AG08395 (cell line): ENCODE measurements around the gene MRPS27.
A peak's percentile ranks its signal among the peaks of the same experiment; 100 is the strongest.

Experiments used
- DNase-seq: peaks from one replicate; pipeline ENCODE4 v3.0.0; 2012; ENCODE audit warnings: mixed read lengths, low spot score

MRPS27 gene

DNA sequence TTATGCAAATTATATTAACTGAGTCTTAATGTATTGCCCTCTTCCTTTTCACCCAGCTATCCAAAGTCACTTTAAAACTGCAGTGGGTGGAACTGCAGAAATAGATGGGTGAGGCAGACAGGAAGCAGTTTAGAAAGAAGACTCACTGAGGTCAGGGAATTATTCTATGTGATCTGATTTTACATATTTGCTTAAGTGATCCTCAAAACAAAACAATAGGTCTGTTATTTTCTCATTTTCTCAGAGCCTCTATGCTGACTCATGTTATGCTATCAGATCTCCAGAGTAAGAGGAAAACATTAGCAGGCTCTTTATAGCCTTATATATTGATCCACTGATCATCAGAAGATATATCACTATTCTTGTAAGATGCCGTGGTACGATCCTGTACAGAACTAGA lies 63.5 kb downstream of the MRPS27 start:
- no peak for DNase-seq

- no peak for DNase-seq
These were observed 64.4 kb downstream of the MRPS27 start for GRCh38 chr5:72255670-72256069.

DNA sequence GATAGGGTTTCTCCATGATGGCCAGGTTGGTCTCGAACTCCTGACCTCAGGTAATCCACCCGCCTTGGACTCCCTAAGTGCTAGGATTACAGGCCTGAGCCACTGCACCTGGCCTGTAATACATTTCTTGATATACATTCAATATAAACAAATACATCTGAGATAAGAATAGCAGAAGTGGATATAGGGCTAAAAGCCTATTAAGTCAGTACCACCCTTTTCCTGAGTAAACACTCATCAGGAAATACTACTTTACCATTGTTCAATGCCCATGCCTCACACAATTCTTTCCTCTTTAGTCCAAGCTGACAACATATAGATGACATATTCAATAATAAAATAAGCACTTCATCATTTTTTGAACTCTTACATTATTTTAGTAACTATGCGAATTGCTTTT lies 64.8 kb downstream of the MRPS27 start:
- no peak for DNase-seq

DNA sequence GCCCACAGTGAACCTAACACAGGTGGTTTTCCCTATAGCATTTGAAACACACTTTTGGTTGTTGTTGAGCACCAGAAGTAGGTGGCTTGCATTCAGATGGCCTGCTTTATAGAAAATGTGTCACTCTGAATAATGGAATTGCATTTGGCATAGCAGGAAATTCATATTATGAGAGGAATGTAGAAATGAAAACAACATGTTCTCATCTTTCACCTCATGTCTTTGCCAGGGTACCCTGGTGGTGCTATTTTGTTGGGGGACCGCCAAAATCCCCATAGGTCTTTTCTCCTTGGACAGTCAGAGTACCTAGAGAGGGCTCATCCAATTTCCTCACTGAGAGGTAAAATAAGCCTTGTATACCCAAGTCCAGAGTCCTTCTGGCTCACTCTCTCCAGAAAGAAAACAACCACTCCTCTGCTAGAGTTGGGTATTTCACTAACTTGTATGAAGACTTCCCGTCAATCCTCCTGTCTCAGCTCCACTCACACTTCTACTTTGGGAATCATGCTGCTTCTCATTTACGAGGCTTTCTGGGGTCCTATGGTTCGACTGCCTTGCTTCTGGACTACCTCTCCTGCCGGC lies 67.4 kb downstream of the MRPS27 start:
- DNase-seq, result peak; percentile 15

- no peak for DNase-seq
These were observed 68.0 kb downstream of the MRPS27 start for GRCh38 chr5:72252008-72252407.

GRCh38 chr5:72251386-72251785 lies 68.7 kb downstream of the MRPS27 start:
- DNase-seq, result no peak

- peak; percentile 89 for DNase-seq
These were observed 71.5 kb downstream of the MRPS27 start for GRCh38 chr5:72248410-72248981.

DNA sequence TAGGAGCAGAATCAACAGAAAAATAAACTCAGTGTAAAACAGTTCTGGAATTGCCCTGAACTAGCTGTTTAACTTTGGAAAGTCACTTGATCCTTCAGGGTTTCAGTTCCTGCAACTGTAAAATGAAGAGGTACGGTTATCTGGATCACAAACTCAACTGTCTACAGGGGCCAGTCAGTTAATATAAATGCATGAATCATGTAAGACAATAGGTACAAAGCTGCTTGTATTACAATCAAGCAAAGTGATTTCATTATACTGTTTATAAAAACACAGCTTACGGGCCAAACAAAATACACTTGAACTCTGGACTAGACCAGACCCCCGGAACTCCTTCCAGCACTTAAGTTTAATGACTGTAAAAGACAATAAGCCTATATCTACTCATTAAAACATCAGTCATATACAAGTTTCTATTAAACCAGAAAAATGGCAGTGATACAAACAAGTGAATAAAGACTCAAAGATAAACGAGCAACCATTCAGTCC lies 73.0 kb downstream of the MRPS27 start:
- no peak for DNase-seq

DNA sequence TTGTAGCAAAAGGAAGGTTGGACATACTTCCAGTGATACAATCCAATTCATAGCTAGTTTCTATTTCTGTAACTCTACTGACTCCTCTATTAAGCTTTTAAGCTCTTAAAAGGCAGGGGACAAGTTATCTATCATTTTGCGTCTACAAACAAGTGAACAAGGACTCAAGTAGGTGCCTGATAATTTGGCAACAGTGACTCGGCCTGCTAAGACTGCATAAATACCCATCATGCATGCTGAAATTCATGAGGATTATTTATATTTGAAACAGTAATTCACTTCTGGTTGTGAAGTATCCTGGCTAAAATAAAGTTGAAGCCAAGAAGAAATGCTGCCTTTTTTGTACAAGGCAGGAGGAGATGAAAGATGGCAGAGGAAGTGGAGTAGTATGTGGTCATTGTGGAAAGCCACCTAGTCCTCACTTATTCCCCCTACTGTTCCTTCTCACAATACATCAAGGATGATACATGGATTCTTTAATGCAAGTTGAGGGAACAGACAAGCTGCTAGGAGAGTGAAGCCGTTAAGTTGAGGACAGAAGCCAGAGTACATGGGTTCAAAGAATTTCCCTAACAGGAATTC lies 74.0 kb downstream of the MRPS27 start:
- DNase-seq, result no peak

DNA sequence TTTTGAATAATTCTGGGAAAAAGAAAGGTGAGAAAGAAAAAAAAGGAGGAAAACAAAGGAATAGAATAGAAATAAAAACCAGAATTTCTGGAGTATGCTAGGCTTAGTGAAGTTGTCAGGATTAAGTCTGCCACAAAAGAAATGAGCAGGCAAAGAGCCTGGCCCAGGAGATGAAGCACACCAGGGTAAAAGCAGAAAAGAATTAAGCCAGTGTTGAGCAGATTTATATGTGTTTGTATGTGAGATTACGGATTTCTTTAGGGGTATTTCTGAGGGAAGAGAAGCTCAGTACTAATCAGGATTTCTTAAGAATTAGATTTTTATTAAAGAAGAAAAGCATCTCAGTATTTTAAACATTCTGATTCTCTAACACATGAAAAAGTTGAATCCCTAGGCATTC lies 74.5 kb downstream of the MRPS27 start:
- DNase-seq, result no peak

- DNase-seq, result peak; percentile 59
These were observed 75.1 kb downstream of the MRPS27 start for GRCh38 chr5:72244862-72245371.

DNA sequence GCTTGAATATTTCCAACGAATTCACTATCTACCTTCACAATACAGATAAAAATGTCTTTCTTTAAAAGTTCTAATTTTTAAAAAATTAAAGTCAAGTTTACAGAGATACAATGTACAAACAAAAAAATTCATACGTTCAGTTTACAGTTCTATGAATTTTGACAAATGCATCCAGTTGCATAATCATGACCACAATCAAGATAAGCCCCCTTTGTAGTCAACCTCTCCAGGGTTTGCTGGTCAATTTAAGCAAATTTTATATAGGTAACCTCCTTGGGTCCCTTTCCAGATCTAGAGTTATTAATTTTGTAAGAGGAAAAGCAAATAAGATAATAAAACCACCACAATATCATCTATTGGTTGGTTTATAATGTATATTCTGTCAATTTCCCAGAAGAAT lies 76.3 kb downstream of the MRPS27 start:
- DNase-seq, result no peak

DNA sequence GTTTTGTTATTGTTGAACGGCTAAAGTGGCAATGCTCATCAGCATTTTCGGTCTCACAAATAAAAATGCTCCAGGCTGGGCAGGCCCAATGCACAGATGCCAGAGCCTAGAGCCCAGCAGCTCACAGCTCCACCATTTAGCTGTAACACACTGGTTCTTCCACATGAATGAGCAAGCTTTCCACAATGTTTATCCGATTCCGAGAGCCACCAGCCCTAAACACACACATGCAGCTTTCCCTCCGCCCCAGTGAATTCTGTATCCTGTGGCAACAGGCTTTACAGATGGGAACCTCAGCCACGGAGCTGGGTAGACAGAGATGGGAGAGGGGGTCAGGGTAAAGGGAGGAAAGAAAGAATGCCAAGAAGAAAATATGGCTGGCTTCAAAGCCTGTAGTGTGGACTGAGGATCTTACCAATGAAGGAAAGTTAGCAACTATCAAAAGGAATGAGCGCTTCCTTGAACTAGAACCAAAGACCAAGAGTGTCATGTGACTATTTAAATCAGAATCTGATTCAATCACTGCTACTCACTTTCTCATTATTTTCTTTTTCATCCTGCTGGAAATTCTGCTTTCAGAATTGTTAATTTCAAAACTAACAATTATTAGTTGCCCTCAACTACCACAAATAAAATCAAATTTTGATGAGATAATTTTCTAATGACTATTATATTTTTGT lies 77.1 kb downstream of the MRPS27 start:
- DNase-seq, result no peak

DNA sequence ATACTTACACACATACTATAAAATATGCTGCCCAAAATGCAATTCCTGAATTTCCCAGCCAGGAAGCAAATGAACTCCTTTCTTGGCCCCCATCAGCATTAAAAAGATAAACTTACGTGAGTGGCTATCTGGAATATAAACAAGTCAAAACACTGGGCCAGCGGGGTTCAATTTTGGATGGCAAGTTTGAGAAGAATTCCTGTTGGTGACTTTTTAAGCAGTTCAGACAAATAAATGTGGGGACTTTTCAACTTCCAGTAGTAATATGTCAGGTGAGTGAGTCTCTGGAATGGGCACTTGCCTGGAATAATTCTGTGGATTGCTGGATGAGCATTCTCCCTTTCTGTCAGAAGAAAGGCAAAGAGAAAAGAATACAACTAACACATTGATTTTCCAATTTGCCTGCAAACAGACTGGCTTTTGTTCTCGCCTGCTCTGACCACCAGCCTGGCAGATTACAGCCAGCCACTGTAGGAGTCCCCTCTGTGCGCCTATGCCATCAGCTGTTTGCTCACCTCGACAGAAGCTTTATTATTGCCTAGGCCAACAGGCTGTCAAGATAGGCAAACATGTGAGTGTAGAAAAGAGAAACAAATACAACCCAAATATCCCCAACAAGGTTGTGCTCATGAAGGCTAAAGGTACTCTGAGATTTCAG lies 78.6 kb downstream of the MRPS27 start:
- DNase-seq, result no peak

GRCh38 chr5:72238712-72239445 lies 81.2 kb downstream of the MRPS27 start:
- no peak for DNase-seq

GRCh38 chr5:72237879-72238278 lies 82.2 kb downstream of the MRPS27 start:
- no peak for DNase-seq

DNA sequence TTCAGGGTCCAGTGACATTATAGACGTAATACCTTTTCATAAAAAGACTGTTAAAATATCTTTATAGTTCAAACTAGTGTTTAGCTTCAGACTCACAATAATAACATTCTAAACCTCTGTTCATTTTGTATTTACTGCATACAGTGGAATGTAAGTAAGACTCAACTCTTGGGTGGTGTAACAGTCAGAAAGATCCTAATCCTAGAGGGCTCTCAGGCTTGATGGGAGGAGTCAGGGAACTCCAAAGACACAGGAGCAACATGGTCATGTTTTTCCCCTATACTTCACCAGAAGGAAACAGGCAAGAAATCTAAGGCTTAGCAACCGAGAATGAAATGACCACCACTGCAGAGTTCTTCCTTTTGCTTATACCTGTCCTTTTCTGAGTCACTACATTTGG lies 82.6 kb downstream of the MRPS27 start:
- no peak for DNase-seq

DNA sequence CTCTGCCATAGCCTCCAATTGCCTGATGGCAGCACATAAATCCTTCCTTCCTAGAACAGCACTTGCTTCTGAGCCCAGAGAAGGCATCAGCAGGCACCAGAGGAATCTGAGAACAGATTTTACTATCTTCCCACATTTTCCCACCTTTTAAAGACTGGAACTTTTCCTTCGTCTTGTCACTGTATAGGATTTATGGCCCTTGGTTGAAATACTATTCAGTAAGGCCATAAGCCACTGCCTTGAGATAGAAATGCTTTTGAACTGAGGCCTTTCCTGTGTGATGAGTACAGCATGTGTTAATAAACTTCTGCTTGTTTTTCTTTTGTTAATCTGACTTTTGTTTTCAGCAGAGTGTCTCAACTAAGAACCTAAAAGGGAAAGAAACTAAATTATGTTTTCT lies 84.3 kb downstream of the MRPS27 start:
- no peak for DNase-seq

- DNase-seq, result no peak
These were observed 85.2 kb downstream of the MRPS27 start for GRCh38 chr5:72234868-72235267.

DNA sequence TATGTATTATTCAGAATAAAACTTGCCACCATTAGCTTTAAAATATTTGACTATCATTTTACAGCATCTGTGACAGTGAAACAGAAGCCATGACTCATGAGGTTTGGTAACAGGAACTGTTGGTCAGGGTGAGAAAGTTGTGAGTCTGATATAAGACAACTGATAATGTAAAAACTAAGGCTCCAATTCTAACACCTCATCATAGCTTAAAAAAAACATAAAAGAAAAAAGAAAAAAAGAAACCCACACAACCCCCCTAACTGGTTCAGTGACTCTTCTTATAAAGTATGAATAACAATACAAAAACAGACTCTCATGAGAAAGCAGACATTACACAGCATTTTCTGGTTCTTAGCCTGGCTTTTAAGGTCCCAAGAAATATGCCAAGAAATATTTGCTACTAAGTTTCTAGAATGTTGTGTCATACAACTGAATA lies 85.8 kb downstream of the MRPS27 start:
- peak; percentile 68 for DNase-seq

DNA sequence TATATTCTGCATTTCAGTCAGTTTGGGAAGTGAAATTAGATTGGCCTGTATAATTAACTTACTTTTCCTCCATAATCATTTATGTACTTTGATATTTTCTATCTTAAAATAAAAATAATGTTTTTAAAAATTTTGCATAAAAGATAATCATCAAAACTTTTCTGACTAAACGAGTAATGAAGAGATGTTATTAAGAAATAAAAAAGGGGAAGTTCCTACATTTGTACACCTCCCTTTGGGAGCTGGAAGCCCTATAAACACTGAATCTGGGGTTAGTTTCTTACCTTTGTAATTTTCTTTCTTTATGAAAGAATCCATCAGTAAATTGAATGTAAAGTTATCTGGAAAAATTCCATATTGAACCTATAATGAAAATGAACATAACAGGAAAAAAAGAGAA lies 86.2 kb downstream of the MRPS27 start:
- DNase-seq, result no peak

DNA sequence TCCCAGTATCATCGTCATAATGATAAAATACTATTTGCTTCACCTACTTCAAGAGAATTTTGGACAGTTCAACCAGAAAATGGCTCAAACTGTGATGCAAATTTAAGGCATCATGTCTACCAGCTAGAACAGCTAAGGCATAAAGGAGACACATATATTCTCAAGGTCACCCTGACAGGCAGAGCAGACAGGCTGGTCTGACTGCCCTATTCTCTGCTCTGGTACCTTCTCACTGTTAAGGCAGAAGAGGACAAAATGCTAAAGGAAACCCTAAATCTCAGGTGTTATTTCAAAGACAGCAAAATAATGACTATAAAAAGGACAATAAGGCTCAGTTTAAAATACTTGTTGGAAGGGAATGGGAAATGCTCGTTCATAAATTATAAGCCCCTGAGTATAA lies 87.2 kb downstream of the MRPS27 start:
- no peak for DNase-seq
